Activated CD8-positive, alpha-beta memory T cell treated with anti-CD3 and anti-CD28 coated beads, Interleukin-2, amount 50 U/mL, for 1 hour (primary cell): ENCODE results near the gene PNCK.

Experiments used
- DNase-seq: peaks from one replicate; pipeline ENCODE4 v3.0.0-alpha.2; 2020; ENCODE audit errors: extremely low read depth

The PNCK gene

GRCh38 chrX:153627675-153628111, 45.9 kb downstream of the PNCK start:
- no peak for DNase-seq

GRCh38 chrX:153626863-153627674, 46.5 kb downstream of the PNCK start:
- DNase-seq: no peak

- DNase-seq: no peak
Observed at GRCh38 chrX:153626025-153626633, 47.5 kb downstream of the PNCK start.

GRCh38 chrX:153625271-153626024, 48.2 kb downstream of the PNCK start:
- no peak for DNase-seq

GRCh38 chrX:153624196-153625091, 49.2 kb downstream of the PNCK start:
- no peak for DNase-seq

DNA sequence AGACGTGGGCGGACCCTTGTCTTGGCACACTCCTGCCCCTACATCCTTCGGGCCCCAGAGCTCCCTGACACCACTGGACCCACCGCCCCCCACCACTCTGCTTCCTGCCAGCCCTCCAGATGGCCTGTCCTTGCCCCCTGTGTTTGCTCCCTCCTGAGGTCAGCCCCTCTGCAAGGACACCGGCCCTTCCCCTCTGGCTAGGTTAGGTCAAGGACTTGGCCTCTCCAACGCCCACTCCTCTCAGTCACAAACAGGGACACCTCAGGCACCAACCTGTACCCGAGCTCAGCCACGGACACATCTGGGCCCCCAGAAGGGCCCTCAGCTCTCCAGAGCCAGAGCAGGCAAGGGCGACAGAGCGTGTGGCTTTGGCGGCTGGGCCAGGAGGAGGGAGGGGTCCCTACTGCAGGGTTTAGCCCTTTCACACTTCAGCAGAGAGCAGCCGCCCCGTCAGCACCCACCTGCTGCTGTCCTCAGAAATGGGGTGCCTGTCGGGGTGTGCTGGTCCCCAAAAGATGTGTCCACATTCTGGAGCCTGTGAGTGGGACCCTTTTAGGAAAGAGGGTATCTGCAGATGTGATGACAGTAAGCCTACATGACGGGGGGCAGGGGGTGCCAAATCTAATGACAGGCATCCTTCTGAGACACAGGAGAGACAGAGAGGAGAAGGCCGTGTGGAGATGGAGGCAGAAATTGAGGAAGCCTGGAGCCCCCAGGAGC, 50.1 kb downstream of the PNCK start:
- DNase-seq: no peak

DNA sequence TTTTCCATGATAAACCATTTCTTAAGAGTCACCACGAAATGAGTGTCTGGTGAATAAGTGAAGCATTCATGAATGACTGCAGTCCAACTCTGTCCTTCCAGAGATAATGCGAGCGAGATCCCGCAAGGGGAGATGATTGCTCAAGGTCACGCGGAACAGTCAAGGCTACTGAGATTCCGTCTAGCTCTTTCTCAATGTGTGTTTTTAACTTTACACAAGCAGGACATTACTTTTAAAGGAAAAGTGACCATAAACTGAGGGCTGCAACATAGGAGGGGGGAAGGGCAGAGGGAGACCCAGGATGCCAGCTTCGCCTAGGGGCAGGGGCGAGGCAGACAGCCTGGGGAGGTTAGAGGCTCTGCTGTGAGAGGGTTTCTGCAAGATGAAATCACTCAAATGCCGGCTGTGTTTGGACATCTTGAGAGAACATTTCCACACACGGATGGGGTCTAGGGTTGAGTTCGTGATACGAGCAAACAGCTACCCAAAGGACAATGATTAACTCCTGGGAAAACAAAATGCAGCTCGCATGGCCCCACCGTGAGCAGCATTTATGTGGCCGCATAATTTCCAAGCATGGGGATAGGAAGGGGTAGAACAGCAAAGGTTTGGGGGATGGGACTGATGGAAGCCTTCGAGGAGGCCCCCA, 50.8 kb downstream of the PNCK start:
- DNase-seq: no peak

GRCh38 chrX:153621949-153622598, 51.5 kb downstream of the PNCK start:
- no peak for DNase-seq

DNA sequence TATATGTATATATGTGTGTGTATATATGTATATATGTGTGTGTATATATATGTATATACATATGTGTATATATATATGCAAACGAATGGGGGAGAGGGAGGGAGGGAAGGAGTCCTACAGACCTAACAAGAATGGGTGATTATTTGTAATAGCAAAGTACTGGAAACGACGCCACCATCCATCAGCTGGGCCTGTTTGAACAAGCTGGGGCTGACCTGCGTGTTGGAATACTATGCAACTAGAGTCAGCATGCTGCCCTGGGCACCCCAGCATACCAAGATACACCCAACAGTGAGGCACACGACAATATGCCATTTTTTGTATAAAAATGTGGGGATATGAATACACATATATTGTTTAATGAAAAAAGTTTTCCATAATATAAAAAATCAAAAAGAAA, 53.0 kb downstream of the PNCK start:
- no peak for DNase-seq
